GM19035 (cell line): ENCODE results near the gene TAF1B.
A peak's percentile ranks its signal among the peaks of the same experiment; 100 is the strongest.

Experiments used
- ATAC-seq: cut with Tn5 transposase; IDR thresholded peaks from one replicate; pipeline ENCODE4 v1.9.1; 2021; ENCODE audit not compliant: unreplicated experiment

The TAF1B gene

GRCh38 chr2:9807555-9808305 is 35.5 kb upstream of the TAF1B start:
- no peak for ATAC-seq

GRCh38 chr2:9808334-9809063 is 34.8 kb upstream of the TAF1B start:
- ATAC-seq, result no peak

- ATAC-seq, result no peak
Observed at GRCh38 chr2:9809064-9809356, 34.3 kb upstream of the TAF1B start.

- no peak for ATAC-seq
Observed at GRCh38 chr2:9809448-9810088, 33.7 kb upstream of the TAF1B start.

GRCh38 chr2:9811216-9811615 is 32.1 kb upstream of the TAF1B start:
- ATAC-seq, result no peak

- ATAC-seq, result no peak
Observed at GRCh38 chr2:9811679-9812511, 31.4 kb upstream of the TAF1B start.

- ATAC-seq, result no peak
Observed at GRCh38 chr2:9812945-9813311, 30.3 kb upstream of the TAF1B start.

- ATAC-seq, result peak; percentile 63
Observed at GRCh38 chr2:9813312-9814128, 29.8 kb upstream of the TAF1B start.

- ATAC-seq, result no peak
Observed at GRCh38 chr2:9814129-9814868, 29.0 kb upstream of the TAF1B start.

GRCh38 chr2:9815076-9815475 is 28.2 kb upstream of the TAF1B start:
- no peak for ATAC-seq

- ATAC-seq, result no peak
Observed at GRCh38 chr2:9815844-9816279, 27.4 kb upstream of the TAF1B start.

GRCh38 chr2:9818097-9818496 is 25.2 kb upstream of the TAF1B start:
- no peak for ATAC-seq

- no peak for ATAC-seq
Observed at GRCh38 chr2:9819551-9819950, 23.7 kb upstream of the TAF1B start.

GRCh38 chr2:9820020-9820973 is 23.0 kb upstream of the TAF1B start:
- ATAC-seq, result no peak

- ATAC-seq, result no peak
Observed at GRCh38 chr2:9821805-9822445, 21.3 kb upstream of the TAF1B start.

GRCh38 chr2:9824441-9824840 is 18.8 kb upstream of the TAF1B start:
- no peak for ATAC-seq

GRCh38 chr2:9824956-9825720 is 18.1 kb upstream of the TAF1B start:
- ATAC-seq, result no peak
